ENCODE results near the gene ACKR3. TPM values are rescaled to one million over a fixed set of nuclear protein-coding genes. Genes with fewer than 3 reads are reported as not detected.

Gene ACKR3
- total and polyA plus RNA-seq, 2 donors (not counting 1 experiment from before 2014, with no cell fraction given), result 0.17 to 1.5 TPM

DNA sequence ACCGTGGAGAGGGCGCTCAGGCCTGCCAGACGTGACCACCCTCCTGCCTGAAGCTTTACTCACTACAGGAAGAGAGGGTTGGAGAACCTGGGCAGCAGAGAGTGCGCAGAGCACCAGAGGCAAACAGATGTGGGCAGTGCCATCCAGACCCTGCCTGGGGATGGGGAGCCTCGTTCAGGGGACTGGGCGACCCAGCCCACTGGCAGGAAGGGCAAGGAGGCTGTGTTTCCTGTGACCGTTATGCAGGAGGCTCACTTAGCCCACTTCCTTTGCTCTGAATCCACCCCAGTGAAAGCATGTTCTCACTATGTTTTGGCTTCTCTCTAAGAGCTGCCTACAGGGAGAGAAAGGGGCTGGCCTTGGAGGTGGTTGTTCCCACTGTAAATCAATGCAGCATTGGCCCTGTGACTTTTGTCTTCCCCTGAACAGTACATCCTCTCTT is 23.0 kb upstream of the ACKR3 start:
- H3K4me3 ChIP-seq (replicated peaks in 1 of 4; ENCODE audit: control extremely low read depth in 1 of 4, insufficient read depth in 1 of 4, low read depth in 3 of 4, low read length in 4 of 4), result no peak overlapping the region
- H3K4me2 ChIP-seq (ENCODE audit: extremely low read depth, insufficient read depth, low read length), result no peak overlapping the region
- H3K79me2 ChIP-seq (ENCODE audit: control insufficient read depth, insufficient read depth, low read length), result no peaks in the 10 kb centered on the region
- H3K9me3 ChIP-seq (ENCODE audit: control insufficient read depth, insufficient read depth, low read depth, low read length), result no peaks in the 10 kb centered on the region
- no peaks in the 10 kb centered on the region for H4K20me1 ChIP-seq (ENCODE audit: control insufficient read depth, extremely low read depth, insufficient read depth, low read length)
- no peak overlapping the region for H3K27ac ChIP-seq (ENCODE audit: insufficient read depth, low read length)
- H3K27me3 ChIP-seq (ENCODE audit: control insufficient read depth, insufficient read depth, low read length), result no peaks in the 10 kb centered on the region
- H3K36me3 ChIP-seq (ENCODE audit: control insufficient read depth, insufficient read depth, low read length), result no peaks in the 10 kb centered on the region
- H3K9ac ChIP-seq (ENCODE audit: insufficient read depth, low read length), result no peak overlapping the region
- H2AFZ ChIP-seq (ENCODE audit: low read length), result no peak overlapping the region
- TF ChIP-seq, protein P1, sequence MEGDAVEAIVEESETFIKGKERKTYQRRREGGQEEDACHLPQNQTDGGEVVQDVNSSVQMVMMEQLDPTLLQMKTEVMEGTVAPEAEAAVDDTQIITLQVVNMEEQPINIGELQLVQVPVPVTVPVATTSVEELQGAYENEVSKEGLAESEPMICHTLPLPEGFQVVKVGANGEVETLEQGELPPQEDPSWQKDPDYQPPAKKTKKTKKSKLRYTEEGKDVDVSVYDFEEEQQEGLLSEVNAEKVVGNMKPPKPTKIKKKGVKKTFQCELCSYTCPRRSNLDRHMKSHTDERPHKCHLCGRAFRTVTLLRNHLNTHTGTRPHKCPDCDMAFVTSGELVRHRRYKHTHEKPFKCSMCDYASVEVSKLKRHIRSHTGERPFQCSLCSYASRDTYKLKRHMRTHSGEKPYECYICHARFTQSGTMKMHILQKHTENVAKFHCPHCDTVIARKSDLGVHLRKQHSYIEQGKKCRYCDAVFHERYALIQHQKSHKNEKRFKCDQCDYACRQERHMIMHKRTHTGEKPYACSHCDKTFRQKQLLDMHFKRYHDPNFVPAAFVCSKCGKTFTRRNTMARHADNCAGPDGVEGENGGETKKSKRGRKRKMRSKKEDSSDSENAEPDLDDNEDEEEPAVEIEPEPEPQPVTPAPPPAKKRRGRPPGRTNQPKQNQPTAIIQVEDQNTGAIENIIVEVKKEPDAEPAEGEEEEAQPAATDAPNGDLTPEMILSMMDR (conservative IDR thresholded peaks at IDR 0.05 in 1 of 2, IDR thresholded peaks at IDR 0.05 in 1 of 2; ENCODE audit: low read depth in 1 of 2, low read length in 2 of 2), result no peak
- TF ChIP-seq EZH2 (IDR thresholded peaks at IDR 0.05; ENCODE audit: low read length, missing control alignments), result no peak
- no peak for DNase-seq (ENCODE audit: low read depth in 2 of 2)
- no peaks in the 10 kb centered on the region for H3K4me1 ChIP-seq (ENCODE audit: control insufficient read depth, extremely low read depth, insufficient read depth, low read length)

DNA sequence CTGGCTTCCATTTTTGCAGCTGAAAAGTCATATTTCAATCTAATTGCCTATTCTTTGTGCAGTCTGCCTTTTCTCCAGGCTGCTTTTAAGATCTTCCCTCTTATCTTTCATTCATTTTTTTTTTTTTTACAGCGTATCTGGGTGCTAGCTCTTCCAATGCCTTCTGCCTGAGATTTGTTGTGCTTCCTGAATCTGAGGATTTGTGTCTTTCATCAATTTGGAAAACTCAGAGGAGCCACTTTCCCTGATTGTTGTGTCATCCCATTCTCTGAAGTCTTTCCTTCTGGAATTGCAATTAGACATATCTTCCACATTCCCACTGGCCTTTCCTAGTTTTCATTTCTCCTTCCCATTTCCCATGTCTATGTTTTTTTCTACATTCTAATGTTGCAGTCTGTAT is 21.9 kb upstream of the ACKR3 start:
- Histone ChIP-seq H3K27ac (ENCODE audit: insufficient read depth, low read length) (no peak overlapping the region), H2AFZ (ENCODE audit: low read length) (no peak overlapping the region), H3K9me3 (ENCODE audit: control insufficient read depth, insufficient read depth, low read depth, low read length) (no peaks in the 10 kb centered on the region), H3K4me3 (replicated peaks in 1 of 4; ENCODE audit: control extremely low read depth in 1 of 4, insufficient read depth in 1 of 4, low read depth in 3 of 4, low read length in 4 of 4) (no peak overlapping the region), H3K4me2 (ENCODE audit: extremely low read depth, insufficient read depth, low read length) (no peak overlapping the region), H3K36me3 (ENCODE audit: control insufficient read depth, insufficient read depth, low read length) (no peaks in the 10 kb centered on the region), H3K27me3 (ENCODE audit: control insufficient read depth, insufficient read depth, low read length) (no peaks in the 10 kb centered on the region), H3K9ac (ENCODE audit: insufficient read depth, low read length) (no peak overlapping the region), H4K20me1 (ENCODE audit: control insufficient read depth, extremely low read depth, insufficient read depth, low read length) (no peaks in the 10 kb centered on the region), H3K79me2 (ENCODE audit: control insufficient read depth, insufficient read depth, low read length) (no peaks in the 10 kb centered on the region), H3K4me1 (ENCODE audit: control insufficient read depth, extremely low read depth, insufficient read depth, low read length) (no peaks in the 10 kb centered on the region)
- no peak for DNase-seq (ENCODE audit: low read depth in 2 of 2)
- TF ChIP-seq, protein P1 (conservative IDR thresholded peaks at IDR 0.05 in 1 of 2, IDR thresholded peaks at IDR 0.05 in 1 of 2; ENCODE audit: low read depth in 1 of 2, low read length in 2 of 2), result no peak
- no peak for TF ChIP-seq EZH2 (IDR thresholded peaks at IDR 0.05; ENCODE audit: low read length, missing control alignments)

DNA sequence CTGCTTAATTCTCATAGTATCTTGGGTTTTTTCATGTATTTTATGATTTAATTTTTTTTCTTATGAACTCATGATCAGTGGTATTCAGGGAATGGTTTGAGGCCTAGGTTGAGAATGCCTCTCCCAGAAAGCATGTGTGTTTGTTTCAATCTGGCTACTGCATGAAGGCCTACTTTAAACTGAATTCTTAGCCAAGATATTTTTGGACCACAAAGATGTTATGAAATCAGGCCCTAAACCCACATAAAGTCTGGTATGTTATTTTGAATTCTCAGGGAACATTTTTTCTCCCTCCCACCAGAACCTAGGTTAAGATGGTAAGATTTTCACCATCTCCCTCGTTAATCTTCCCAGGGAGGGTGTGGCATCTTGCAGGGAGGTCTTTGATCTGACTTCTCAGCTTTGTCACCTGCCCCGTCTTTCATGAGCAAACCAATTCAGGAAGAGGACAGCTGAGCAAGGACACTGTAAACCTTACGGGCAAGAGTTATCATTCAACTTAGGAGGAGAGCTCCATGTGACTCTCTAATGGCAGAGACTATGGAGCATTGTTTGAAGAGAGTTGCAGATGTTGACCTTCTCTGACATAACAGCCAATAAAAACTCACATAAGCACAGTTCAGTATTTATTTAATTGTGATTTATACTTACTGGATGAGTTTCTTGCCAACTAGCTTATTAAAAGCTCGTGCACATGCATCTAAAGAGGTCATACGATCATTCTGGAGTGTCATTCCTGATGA is 21.3 kb upstream of the ACKR3 start:
- Histone ChIP-seq H2AFZ (ENCODE audit: low read length) (no peak overlapping the region), H3K4me1 (ENCODE audit: control insufficient read depth, extremely low read depth, insufficient read depth, low read length) (no peaks in the 10 kb centered on the region), H3K36me3 (ENCODE audit: control insufficient read depth, insufficient read depth, low read length) (no peaks in the 10 kb centered on the region), H3K9ac (ENCODE audit: insufficient read depth, low read length) (no peak overlapping the region), H3K79me2 (ENCODE audit: control insufficient read depth, insufficient read depth, low read length) (no peaks in the 10 kb centered on the region), H4K20me1 (ENCODE audit: control insufficient read depth, extremely low read depth, insufficient read depth, low read length) (no peaks in the 10 kb centered on the region), H3K4me2 (ENCODE audit: extremely low read depth, insufficient read depth, low read length) (no peak overlapping the region), H3K27me3 (ENCODE audit: control insufficient read depth, insufficient read depth, low read length) (no peaks in the 10 kb centered on the region), H3K4me3 (replicated peaks in 1 of 4; ENCODE audit: control extremely low read depth in 1 of 4, insufficient read depth in 1 of 4, low read depth in 3 of 4, low read length in 4 of 4) (no peak overlapping the region), H3K27ac (ENCODE audit: insufficient read depth, low read length) (no peak overlapping the region), H3K9me3 (ENCODE audit: control insufficient read depth, insufficient read depth, low read depth, low read length) (no peaks in the 10 kb centered on the region)
- peak; percentile 16 to 88 for DNase-seq (ENCODE audit: low read depth in 2 of 2)
- TF ChIP-seq, protein P1 (conservative IDR thresholded peaks at IDR 0.05 in 1 of 2, IDR thresholded peaks at IDR 0.05 in 1 of 2; ENCODE audit: low read depth in 1 of 2, low read length in 2 of 2), result no peak
